GM19397 (cell line): Measurements from ENCODE around the gene LPCAT1.

Experiments
- ATAC-seq: cut with Tn5 transposase; IDR thresholded peaks from one replicate; pipeline ENCODE4 v1.9.1; 2021; ENCODE audit warnings: mild to moderate bottlenecking, moderate library complexity; ENCODE audit not compliant: unreplicated experiment

LPCAT1 gene

GRCh38 chr5:1555011-1555807 is 31.4 kb upstream of the LPCAT1 start:
- ATAC-seq, result no peak

- no peak for ATAC-seq
Measured at GRCh38 chr5:1554410-1554967, 30.7 kb upstream of the LPCAT1 start.

- ATAC-seq, result no peak
Measured at GRCh38 chr5:1553539-1554409, 30.0 kb upstream of the LPCAT1 start.

- no peak for ATAC-seq
Measured at GRCh38 chr5:1552521-1553255, 28.9 kb upstream of the LPCAT1 start.

- ATAC-seq, result no peak
Measured at GRCh38 chr5:1551426-1552301, 27.9 kb upstream of the LPCAT1 start.

- ATAC-seq, result no peak
Measured at GRCh38 chr5:1550287-1551076, 26.7 kb upstream of the LPCAT1 start.

GRCh38 chr5:1549475-1550030 is 25.8 kb upstream of the LPCAT1 start:
- ATAC-seq, result no peak

- no peak for ATAC-seq
Measured at GRCh38 chr5:1548702-1549474, 25.1 kb upstream of the LPCAT1 start.

GRCh38 chr5:1547655-1548054 is 23.9 kb upstream of the LPCAT1 start:
- no peak for ATAC-seq

- ATAC-seq, result no peak
Measured at GRCh38 chr5:1547236-1547635, 23.5 kb upstream of the LPCAT1 start.

GRCh38 chr5:1546556-1546955 is 22.8 kb upstream of the LPCAT1 start:
- no peak for ATAC-seq

- ATAC-seq, result no peak
Measured at GRCh38 chr5:1545805-1546355, 22.1 kb upstream of the LPCAT1 start.

GRCh38 chr5:1545126-1545804 is 21.5 kb upstream of the LPCAT1 start:
- no peak for ATAC-seq

- no peak for ATAC-seq
Measured at GRCh38 chr5:1544294-1544961, 20.7 kb upstream of the LPCAT1 start.

GRCh38 chr5:1543398-1544293 is 19.9 kb upstream of the LPCAT1 start:
- ATAC-seq, result no peak

GRCh38 chr5:1542781-1543180 is 19.0 kb upstream of the LPCAT1 start:
- ATAC-seq, result no peak
